GM19023 (cell line): Measurements from ENCODE around the gene TMC4.
"Not testable (repeated sequence)": the region's sequence is repeated elsewhere in the genome, so short reads cannot be mapped to it uniquely, and the experiment has no call there.

Source experiments
- ATAC-seq: cut with Tn5 transposase; IDR thresholded peaks from one replicate; pipeline ENCODE4 v1.9.1; 2021; ENCODE audit warnings: mild to moderate bottlenecking, moderate library complexity; ENCODE audit not compliant: unreplicated experiment

TMC4 gene

DNA sequence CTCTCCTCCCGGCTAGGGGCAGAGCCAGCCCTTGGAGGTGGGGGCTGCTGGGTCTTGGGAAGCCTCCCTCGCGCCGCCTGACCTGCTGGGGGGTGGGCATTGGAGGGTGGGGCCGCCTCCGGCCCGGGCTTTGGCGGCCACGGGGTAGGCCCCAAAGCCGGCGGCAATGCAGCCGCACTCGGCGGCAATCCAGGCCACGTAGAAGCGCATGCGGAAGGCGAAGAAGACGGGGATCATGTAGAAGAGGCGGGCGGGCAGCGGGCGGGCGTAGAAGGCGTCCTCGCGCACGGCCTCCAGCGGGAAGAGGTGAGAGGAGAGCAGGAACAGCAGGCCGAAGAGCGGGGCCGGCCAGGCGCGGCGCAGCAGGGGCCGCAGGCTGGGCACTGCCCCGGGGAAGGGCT, 7.7 kb upstream of the TMC4 start:
- no peak for ATAC-seq

GRCh38 chr19:54179921-54180461, 7.0 kb upstream of the TMC4 start:
- ATAC-seq, result no peak

DNA sequence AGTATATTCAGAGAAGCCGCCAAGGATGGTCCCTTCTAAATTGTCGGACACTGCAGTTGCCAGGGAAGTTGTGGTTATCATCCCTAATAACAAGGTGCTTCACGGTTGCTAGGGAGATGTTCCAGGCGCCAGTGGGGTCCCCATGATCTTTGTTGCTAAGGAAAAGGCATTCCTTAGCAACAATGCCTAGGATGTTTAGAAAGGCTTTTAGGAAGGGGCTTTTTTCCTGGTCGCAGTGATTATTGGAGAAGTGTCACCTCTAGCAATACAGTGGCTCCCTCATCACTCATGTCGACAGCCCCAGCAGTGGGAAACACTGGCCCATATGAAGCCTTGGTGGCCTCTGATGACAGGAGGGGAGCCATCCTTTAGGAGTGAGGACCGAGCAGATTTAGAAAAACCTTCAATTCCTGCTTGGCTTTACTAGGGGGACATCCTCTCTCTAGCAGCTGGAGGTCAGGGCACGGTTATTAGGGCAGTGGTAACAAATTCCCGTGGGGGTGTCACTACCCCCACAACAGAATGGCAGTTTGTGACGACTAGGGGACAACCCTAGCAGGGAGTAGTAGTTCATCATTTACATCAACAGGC, 6.4 kb upstream of the TMC4 start:
- no peak for ATAC-seq

- ATAC-seq, result no peak
Observed at GRCh38 chr19:54178581-54179261, 5.8 kb upstream of the TMC4 start.

GRCh38 chr19:54173951-54174834, 1.2 kb upstream of the TMC4 start:
- ATAC-seq, result no peak

GRCh38 chr19:54173359-54173699, 369 bp upstream of the TMC4 start:
- no peak for ATAC-seq

DNA sequence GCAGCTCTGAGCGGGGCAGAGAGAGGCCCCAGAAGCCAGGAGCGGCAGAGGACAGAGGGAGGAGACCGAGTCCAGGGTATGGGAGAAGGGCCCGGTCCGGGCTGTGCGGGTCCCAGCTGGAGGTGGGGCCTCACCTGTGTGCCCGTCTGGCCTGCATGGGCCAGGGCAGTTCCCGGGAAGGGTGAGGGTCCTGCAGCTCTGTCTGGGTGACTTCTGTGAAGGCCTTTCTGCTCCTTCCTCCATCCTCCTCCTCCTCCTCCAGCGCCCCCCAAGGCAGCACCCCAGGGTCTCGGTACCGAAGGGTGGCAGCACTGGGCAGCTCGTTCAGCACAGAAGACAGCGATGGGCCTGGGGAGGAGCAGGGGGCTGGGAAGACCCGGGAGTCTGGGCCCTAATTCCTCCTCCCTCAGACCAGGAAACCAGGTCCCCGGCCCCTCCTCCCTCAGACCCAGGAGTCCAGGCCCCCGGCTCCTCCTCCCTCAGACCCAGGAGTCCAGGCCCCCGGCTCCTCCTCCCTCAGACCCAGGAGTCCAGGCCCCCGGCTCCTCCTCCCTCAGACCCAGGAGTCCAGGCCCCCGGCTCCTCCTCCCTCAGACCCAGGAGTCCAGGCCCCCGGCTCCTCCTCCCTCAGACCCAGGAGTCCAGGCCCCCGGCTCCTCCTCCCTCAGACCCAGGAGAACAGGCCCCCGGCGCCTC, 1.1 kb downstream of the TMC4 start:
- not testable (repeated sequence) for ATAC-seq

- ATAC-seq, result no peak
Observed at GRCh38 chr19:54169149-54169740, 3.7 kb downstream of the TMC4 start.

GRCh38 chr19:54168174-54168917, 4.6 kb downstream of the TMC4 start:
- ATAC-seq, result peak; percentile 60

GRCh38 chr19:54165222-54165621, 7.7 kb downstream of the TMC4 start:
- ATAC-seq, result no peak

GRCh38 chr19:54164369-54165068, 8.4 kb downstream of the TMC4 start:
- no peak for ATAC-seq

DNA sequence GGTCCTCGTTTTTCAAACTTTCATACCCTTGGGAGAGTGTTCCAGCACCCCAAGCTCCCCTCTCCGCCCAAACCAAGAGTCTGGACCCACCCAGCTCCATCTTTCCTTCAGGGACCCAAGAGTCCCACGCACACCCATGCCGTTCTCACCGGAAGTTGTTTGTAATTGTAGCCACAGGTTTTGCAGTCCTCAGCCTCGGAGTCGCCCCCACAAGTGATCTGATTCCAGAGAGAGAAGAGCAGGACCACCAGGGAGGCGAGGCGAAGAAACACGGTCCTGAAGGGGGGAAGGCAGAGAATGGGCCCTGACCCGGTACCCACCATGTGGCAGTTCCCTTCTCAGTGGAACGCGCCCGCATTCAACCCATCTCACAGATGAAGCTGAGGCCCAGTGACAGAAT, 10.1 kb downstream of the TMC4 start:
- ATAC-seq, result no peak

DNA sequence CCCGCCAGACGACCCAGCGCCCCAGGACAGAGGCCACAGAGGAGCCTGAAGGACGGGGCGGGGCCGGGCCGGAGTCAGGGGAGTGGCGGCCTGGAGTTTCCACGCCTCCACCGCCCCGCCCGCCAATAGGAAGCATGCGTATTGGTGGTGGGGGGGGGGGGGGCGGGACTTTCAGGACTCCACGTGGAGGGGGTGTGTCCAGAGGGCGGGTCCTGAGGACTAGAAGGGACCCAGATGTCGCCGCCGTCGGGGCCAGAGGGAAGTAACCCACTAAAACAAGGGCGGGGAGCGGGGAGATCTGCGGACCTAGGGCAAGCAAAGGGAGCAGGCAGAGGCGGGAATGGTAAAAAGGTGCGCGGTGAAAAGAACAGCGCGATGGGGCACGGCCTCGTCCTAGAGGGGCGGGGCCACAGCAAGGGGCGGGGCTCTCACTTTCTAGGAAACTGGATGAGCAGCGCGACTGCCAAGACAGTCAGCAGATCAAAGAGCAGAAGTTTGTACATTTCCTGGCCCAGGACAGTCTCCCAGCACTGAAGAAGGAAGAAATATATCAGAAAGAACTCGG, 10.6 kb downstream of the TMC4 start:
- ATAC-seq, result no peak

GRCh38 chr19:54160854-54161253, 12.1 kb downstream of the TMC4 start:
- no peak for ATAC-seq

DNA sequence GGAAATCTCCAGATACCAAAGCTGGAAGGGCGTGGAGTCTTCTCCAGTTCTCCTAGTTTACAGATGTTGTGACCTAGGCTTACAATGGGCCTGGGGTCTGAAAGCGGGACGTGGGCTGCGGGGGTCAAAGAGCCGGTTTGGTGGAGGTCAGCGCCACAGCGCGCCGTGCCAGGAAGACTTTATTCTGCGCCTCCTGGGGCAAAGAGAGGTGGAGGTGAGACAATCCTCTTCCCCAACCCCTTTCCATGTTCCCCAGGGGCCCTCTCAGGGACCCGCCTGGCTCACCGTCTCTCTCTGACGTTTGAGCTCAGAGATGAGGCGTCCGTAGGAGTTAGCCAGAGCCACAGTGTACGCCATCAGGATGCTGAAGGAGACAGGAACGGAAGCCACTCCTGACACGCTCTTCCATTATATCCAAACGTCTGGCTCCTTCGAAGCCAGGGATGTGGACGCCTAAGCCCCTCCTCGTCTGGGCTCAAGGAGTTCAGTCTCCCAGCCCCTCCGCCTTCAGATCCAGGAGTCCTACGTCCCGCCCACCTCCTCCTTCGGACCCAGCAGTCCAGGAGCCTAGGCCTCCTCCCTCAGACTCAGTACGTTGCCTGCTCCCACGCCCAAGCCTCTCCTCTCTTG, 12.7 kb downstream of the TMC4 start:
- ATAC-seq, result no peak

- peak; percentile 95 for ATAC-seq
Observed at GRCh38 chr19:54159352-54160181, 13.4 kb downstream of the TMC4 start, which contains the start of gene LENG1. Gene LENG1 (minus strand): TSS chr19:54159721. CDS start chr19:54159695, 26 bp downstream.

GRCh38 chr19:54158812-54159351, 14.1 kb downstream of the TMC4 start:
- ATAC-seq, result no peak
